Activated CD8-positive, alpha-beta memory T cell treated with anti-CD3 and anti-CD28 coated beads, Interleukin-2, amount 50 U/mL, for 24 hours (primary cell): ENCODE data around the gene ATF1.
A peak's percentile ranks its signal among the peaks of the same experiment; 100 is the strongest.

Experiments
- DNase-seq: peaks from one replicate; pipeline ENCODE4 v3.0.0-alpha.2; 2020; ENCODE audit errors: extremely low read depth

ATF1 gene

GRCh38 chr12:50763639-50764285 lies at the start of gene ATF1:
Gene ATF1, plus strand, starts transcription at chr12:50764101. Its CDS starts 16,045 bp downstream, at chr12:50780146.
- DNase-seq = peak; percentile 71

DNA sequence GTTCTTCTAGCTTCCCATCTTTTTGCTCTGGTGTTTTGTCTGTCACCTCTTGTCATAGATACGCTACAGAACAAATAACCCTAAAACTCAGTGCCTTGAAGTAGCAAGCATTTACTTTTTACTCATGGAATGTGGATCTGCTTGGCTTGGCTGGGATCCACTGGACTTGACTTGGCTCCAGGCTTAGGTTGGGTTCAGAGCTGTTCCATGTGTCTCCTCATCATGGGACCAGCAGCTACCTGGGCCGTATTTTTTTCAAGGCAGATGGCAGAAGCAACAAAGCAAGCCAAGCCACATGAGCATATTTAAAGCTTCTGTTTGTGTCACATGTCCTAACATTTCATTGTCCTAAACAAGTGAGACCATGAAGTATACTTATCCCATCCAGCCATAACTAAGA lies 48.7 kb upstream of the ATF1 start:
- no peak for DNase-seq

DNA sequence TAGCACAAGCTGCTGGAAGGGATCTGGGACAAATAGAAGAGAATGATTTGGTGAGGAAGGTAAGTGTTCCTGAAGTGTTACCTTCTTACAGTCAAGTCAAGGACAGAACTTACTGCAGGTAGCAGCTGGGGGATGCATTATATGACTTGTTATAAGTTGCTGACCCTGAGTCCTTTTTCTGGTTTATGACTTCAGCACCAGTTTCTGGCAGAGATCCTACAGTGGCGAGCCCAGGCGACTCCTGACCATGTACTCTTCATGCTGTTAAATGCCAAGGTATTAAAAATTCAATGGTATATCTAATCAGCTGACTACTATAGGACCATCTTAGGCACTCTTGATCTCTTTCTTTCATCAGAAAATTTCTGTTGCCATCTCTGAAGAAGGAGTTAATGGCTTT lies 45.1 kb upstream of the ATF1 start:
- DNase-seq = no peak

- no peak for DNase-seq
Measured at GRCh38 chr12:50720085-50720484, 43.8 kb upstream of the ATF1 start.

DNA sequence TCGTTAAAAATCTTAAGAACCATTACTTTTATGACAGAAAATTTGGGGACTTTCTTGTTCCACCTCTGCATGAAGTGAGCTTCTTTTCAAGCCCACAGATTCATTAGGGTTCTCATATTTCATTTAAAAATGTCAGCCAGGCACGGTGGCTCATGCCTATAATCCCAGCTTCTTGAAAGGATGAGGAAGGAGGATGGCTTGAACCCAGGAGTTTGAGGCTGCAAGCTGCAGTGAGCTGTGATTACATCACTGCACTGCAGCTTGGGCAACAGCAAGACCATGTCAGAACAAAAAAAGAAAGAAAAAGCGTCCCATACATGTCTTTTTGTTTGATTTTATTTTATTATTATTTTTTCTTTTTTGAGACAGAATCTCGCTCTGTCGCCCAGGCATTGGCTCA lies 43.4 kb upstream of the ATF1 start:
- DNase-seq = no peak

GRCh38 chr12:50723865-50724264 lies 40.0 kb upstream of the ATF1 start:
- DNase-seq = no peak

GRCh38 chr12:50725011-50725942 lies 38.6 kb upstream of the ATF1 start:
- no peak for DNase-seq

DNA sequence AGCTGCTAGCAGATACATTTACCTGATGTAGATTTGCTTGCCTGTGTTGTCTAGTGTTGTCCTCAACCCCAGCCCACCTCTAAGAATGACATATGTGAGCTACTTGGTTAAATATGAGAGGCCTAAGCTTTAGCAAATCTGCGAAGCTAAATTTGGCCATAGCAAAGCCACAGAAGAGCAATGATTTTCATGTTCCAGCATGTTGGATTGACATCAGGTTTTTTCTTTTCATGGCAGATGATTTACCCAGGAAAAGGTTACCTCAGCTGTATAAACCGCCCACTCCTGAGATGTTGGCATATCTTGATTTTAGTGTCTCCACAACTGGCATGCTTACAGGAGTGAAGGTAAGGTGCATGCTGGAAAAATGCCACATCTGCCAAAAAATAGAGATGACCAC lies 36.4 kb upstream of the ATF1 start:
- DNase-seq = no peak

DNA sequence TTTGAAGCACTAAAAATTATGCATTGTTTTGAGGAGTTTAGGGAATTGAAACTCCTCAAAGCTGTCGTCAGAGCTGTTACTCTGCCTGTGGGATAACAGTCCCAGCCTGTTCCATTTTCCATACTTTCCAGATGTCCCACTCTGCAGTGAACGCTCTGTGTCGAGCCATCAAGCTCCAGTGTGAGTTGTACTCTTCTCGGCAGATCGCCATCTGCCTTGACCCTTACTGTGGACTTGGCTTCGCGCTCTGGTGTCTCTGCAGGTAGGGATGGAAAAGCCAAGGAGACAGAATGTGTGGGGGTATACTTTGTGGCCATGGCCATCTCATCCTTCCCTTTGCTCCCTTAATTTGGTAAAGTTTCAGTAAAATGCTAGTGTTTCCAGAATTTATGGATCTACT lies 35.5 kb upstream of the ATF1 start:
- no peak for DNase-seq

DNA sequence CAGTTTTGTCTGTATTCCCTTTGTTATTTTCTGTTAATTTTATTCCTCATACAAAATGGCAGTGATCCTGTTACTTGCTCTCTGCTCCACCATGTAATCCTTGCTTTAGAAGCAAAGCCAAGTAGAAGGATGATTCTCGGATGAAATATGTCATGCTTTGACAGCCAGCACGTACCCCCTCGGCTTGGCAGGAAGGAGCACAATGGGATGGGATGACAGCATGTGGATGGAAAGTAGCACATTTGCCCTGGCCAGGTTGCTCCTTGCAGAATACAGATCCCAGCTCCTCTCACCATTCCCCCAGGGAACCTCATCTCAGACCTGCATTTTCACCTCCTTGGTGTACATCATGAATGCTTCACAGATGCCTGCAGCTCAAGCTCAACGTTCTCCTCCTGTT lies 35.1 kb upstream of the ATF1 start:
- DNase-seq = no peak

DNA sequence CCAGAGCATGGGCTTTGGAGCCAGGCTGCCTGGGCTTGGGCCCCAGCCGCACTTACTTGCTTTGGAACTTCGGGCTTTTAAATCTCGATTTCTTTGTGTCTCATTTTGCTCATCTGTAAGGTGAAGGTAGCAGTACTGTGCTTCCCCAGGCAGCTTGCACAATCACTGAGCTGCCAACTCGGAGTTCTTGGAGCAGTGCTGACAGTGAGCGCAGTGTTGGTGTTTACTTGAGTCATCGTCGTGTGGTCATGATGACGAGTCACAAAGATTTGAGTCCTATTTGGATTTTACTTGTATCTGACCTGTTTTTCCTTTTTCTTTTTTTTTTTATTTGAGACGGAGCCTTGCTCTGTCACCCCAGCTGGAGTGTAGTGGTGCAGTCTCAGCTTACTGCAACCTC lies 31.3 kb upstream of the ATF1 start:
- DNase-seq = no peak

- DNase-seq = no peak
Measured at GRCh38 chr12:50733706-50734105, 30.2 kb upstream of the ATF1 start.

- no peak for DNase-seq
Measured at GRCh38 chr12:50734409-50735263, 29.3 kb upstream of the ATF1 start.

DNA sequence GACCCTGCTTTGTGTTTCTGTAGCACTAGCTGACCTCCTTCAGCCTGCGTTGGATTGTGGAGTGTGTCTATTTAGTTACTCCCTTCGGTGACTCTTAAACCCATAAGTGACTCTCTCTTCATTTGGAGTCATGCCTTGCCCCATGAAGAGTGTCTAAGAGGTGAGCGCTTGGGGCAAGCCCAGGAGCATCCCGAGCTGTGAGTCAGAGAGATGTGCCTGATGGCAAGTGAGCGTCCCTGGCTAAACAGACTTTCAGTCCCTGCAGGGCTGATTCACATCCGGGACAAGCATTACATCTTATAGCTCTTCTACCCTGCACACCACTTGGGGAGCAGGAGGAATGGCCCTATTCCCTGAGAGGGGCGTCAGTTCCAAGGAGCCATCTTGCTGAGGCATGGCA lies 24.3 kb upstream of the ATF1 start:
- no peak for DNase-seq

- no peak for DNase-seq
Measured at GRCh38 chr12:50740307-50740706, 23.6 kb upstream of the ATF1 start.

DNA sequence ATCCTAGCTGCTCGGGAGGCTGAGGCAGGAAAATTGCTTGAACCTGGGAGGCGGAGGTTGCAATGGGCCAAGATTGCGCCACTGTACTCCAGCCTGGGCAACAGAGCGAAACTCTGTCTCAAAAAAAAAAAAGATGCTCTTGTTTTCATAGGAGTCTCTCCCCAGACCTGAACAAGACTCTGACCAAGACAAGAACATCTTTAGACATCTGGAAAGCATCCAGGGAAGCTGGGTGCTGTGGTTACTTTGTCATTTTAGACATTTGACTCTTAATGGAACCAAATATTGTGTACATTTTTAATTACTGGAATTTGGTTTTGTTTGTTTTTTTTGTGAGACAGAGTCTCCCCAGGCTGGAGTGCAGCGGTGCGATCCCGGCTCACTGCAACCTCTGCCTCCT lies 21.1 kb upstream of the ATF1 start:
- no peak for DNase-seq

GRCh38 chr12:50745861-50746260 lies 18.0 kb upstream of the ATF1 start:
- DNase-seq = no peak

DNA sequence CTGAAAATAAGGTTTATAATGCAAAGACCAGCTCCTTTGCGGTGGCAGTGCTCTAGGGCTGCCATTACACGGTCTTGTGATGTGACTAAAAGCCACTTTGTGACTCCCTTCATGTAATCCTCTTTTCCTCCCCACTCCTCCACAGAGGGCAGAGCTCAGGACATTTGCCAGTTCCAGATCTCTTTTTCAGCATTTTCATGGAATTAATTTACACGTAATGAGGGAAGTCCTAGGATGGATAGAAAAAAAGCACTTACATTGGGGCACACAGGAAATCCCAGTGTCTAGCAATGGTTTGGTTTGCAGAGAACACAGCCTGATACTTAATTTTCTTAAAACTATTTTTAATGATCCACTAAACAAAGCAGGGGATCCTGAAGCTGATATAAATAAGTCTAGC lies 17.5 kb upstream of the ATF1 start:
- DNase-seq = no peak

- DNase-seq = no peak
Measured at GRCh38 chr12:50747817-50748216, 16.1 kb upstream of the ATF1 start.

DNA sequence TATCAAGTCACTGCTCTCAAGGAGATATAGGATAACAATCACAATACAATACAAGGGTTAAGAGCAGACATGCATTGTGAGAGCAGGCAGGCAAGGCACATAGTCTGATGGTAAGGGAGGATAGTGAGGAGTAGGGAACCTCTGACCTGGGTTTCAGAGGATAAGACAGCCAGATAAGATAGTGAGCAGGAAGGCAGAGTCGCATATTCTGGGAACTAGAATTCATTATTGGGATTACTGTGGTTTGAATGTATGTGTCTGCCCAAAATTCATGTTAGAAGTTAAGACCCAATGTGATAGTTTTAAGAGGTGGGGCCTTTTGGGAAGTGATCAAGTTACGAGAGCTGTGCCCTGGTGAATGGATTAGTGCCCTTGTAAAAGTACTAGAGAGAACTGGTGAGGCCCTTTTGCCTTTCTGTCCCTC lies 14.4 kb upstream of the ATF1 start:
- DNase-seq = no peak

DNA sequence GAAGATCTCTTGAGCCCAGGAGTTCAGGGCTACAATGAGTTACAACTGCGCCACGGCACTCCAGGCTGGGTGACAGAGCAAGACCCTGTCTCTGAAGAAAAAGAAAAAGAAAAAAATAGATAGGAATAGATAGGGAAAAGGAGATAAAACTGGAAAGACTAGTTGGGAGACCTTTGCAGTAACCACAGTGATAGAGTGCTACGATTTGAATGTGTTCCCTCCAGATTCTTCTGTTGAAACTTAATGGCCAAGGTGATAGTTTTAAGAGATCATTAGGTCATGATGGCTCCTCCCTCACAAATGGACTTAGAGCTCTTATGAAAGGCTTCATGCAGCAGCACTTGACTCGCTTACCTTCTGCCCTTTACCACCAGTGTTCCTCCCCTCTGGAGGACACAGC lies 13.5 kb upstream of the ATF1 start:
- DNase-seq = no peak

DNA sequence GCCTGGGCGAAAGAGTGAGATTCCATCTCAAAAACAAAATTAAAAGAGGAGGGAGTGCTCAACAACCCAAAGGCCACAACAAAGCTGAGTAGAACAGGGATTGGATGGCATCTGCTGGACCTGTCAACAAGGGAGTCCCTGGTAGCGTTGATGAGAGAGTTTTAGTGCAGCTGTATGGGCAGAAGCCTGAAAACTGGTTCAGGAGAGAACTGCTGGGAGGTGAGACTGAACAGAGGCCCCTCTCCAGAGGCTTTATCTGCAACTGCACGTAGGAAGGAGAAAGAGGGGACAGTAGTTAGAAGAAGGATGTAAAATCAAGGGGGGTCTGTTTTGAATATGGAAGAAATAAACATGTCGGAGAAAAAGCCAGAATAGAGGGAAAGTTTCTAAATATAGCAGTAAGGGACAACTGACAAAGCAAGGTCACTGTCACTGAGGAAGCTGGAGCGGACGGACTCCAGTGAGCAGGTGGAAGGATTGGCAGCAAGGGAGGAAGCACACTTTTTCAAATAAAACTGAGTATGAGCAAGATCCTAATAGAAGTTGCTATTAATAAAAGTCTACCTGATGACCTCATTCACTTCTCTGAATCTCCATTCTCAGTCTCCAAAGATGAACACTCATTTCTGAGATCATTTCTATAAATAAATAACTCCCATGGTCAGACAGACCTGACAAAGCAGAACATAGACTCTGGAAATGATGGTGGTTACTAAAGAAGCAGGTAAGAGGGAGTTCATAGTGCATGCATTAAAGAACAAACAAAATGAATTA lies 11.8 kb upstream of the ATF1 start:
- no peak for DNase-seq
